Measurements from ENCODE around the gene MMP21.

MMP21 gene

GRCh38 chr10:125773687-125774543, 1.7 kb downstream of the MMP21 start:
- no peaks in the 10 kb centered on the region for H3K9me3 ChIP-seq (ENCODE audit: control extremely low read depth in 1 of 5, control insufficient read depth in 4 of 5, insufficient read depth in 2 of 5, low read depth in 1 of 5, low read length in 4 of 5)
- no peak overlapping the region for H3K27ac ChIP-seq (ENCODE audit: insufficient read depth in 1 of 2, low read depth in 1 of 2, low read length in 2 of 2, poor library complexity in 1 of 2, severe bottlenecking in 2 of 2)
- no peaks in the 10 kb centered on the region for H3K4me1 ChIP-seq (ENCODE audit: control extremely low read depth in 1 of 4, control insufficient read depth in 4 of 4, insufficient read depth in 4 of 4, low read length in 3 of 4)
- peaks cover 0 to 29% (median 0%) of the 10 kb centered on the region in 5 experiments for H3K27me3 ChIP-seq (replicated peaks in 2 of 5; ENCODE audit: control insufficient read depth in 4 of 5, insufficient read depth in 5 of 5, low read length in 4 of 5)
- no peak for DNase-seq
- no peak overlapping the region for H3K4me3 ChIP-seq (ENCODE audit: control insufficient read depth in 1 of 7, extremely low read depth in 1 of 7, insufficient read depth in 4 of 7, low read depth in 2 of 7, low read length in 6 of 7)
- ChIA-PET CTCF (no interaction called here), POLR2A (no interaction called here)
- 56% methylated on average over 59 of the region's 75 CpGs for WGBS (ENCODE audit: insufficient coverage)
- H3K36me3 ChIP-seq (ENCODE audit: control insufficient read depth in 4 of 4, insufficient read depth in 4 of 4, low read length in 3 of 4), result peaks cover 0 to 6% (median 0%) of the 10 kb centered on the region in 4 experiments

GRCh38 chr10:125772864-125773180, 2.8 kb downstream of the MMP21 start:
- no peaks in the 10 kb centered on the region for H3K4me1 ChIP-seq (ENCODE audit: control extremely low read depth in 1 of 4, control insufficient read depth in 4 of 4, insufficient read depth in 4 of 4, low read length in 3 of 4)
- peaks cover 0 to 29% (median 0%) of the 10 kb centered on the region in 5 experiments for H3K27me3 ChIP-seq (replicated peaks in 2 of 5; ENCODE audit: control insufficient read depth in 4 of 5, insufficient read depth in 5 of 5, low read length in 4 of 5)
- 99% methylated on average over 11 of the region's 11 CpGs for WGBS (ENCODE audit: insufficient coverage)
- H3K36me3 ChIP-seq (ENCODE audit: control insufficient read depth in 4 of 4, insufficient read depth in 4 of 4, low read length in 3 of 4), result peaks cover 0 to 6% (median under 1%) of the 10 kb centered on the region in 4 experiments
- H3K9me3 ChIP-seq (ENCODE audit: control extremely low read depth in 1 of 5, control insufficient read depth in 4 of 5, insufficient read depth in 2 of 5, low read depth in 1 of 5, low read length in 4 of 5), result no peaks in the 10 kb centered on the region
- ChIA-PET CTCF (interaction anchor here (1.3 kb wide), 1 partner anchor 13 kb away, joined by 4 read pairs; no protein-coding TSS in a partner anchor), POLR2A (no interaction called here)
- H3K4me3 ChIP-seq (ENCODE audit: control insufficient read depth in 1 of 7, extremely low read depth in 1 of 7, insufficient read depth in 4 of 7, low read depth in 2 of 7, low read length in 6 of 7), result no peak overlapping the region
- no peak for DNase-seq
- no peak overlapping the region for H3K27ac ChIP-seq (ENCODE audit: insufficient read depth in 1 of 2, low read depth in 1 of 2, low read length in 2 of 2, poor library complexity in 1 of 2, severe bottlenecking in 2 of 2)

- H3K4me3 ChIP-seq (ENCODE audit: control insufficient read depth in 1 of 7, extremely low read depth in 1 of 7, insufficient read depth in 4 of 7, low read depth in 2 of 7, low read length in 6 of 7), result no peak overlapping the region
- H3K9me3 ChIP-seq (ENCODE audit: control extremely low read depth in 1 of 5, control insufficient read depth in 4 of 5, insufficient read depth in 2 of 5, low read depth in 1 of 5, low read length in 4 of 5), result no peaks in the 10 kb centered on the region
- H3K36me3 ChIP-seq (ENCODE audit: control insufficient read depth in 4 of 4, insufficient read depth in 4 of 4, low read length in 3 of 4), result peaks cover 0 to 6% (median 2%) of the 10 kb centered on the region in 4 experiments
- WGBS (ENCODE audit: insufficient coverage), result 95% methylated on average over 25 of the region's 28 CpGs
- no peaks in the 10 kb centered on the region for H3K4me1 ChIP-seq (ENCODE audit: control extremely low read depth in 1 of 4, control insufficient read depth in 4 of 4, insufficient read depth in 4 of 4, low read length in 3 of 4)
- H3K27me3 ChIP-seq (replicated peaks in 2 of 5; ENCODE audit: control insufficient read depth in 4 of 5, insufficient read depth in 5 of 5, low read length in 4 of 5), result peaks cover 0 to 29% (median 0%) of the 10 kb centered on the region in 5 experiments
- ChIA-PET CTCF (interaction anchor here (1.3 kb wide), 1 partner anchor 13 kb away, joined by 4 read pairs; no protein-coding TSS in a partner anchor), POLR2A (no interaction called here)
- no peak for DNase-seq
- no peak overlapping the region for H3K27ac ChIP-seq (ENCODE audit: insufficient read depth in 1 of 2, low read depth in 1 of 2, low read length in 2 of 2, poor library complexity in 1 of 2, severe bottlenecking in 2 of 2)
Measured at GRCh38 chr10:125772112-125772863, 3.3 kb downstream of the MMP21 start.

- ChIA-PET CTCF (interaction anchor here (1.1 kb wide), 1 partner anchor 25 kb away, joined by 3 read pairs; no protein-coding TSS in a partner anchor), POLR2A (no interaction called here)
- Histone ChIP-seq H3K4me1 (ENCODE audit: control extremely low read depth in 1 of 4, control insufficient read depth in 4 of 4, insufficient read depth in 4 of 4, low read length in 3 of 4) (no peaks in the 10 kb centered on the region), H3K27ac (ENCODE audit: insufficient read depth in 1 of 2, low read depth in 1 of 2, low read length in 2 of 2, poor library complexity in 1 of 2, severe bottlenecking in 2 of 2) (no peak overlapping the region), H3K36me3 (ENCODE audit: control insufficient read depth in 4 of 4, insufficient read depth in 4 of 4, low read length in 3 of 4) (peaks cover 3 to 12% (median 3%) of the 10 kb centered on the region in 4 experiments), H3K27me3 (replicated peaks in 2 of 5; ENCODE audit: control insufficient read depth in 4 of 5, insufficient read depth in 5 of 5, low read length in 4 of 5) (peaks cover 0 to 29% (median 0%) of the 10 kb centered on the region in 5 experiments), H3K9me3 (ENCODE audit: control extremely low read depth in 1 of 5, control insufficient read depth in 4 of 5, insufficient read depth in 2 of 5, low read depth in 1 of 5, low read length in 4 of 5) (no peaks in the 10 kb centered on the region), H3K4me3 (ENCODE audit: control insufficient read depth in 1 of 7, extremely low read depth in 1 of 7, insufficient read depth in 4 of 7, low read depth in 2 of 7, low read length in 6 of 7) (no peak overlapping the region)
- no peak for DNase-seq
- 100% methylated on average over 2 of the region's 5 CpGs for WGBS (ENCODE audit: insufficient coverage)
Measured at GRCh38 chr10:125770844-125771243, 4.8 kb downstream of the MMP21 start.

GRCh38 chr10:125769175-125769574, 6.4 kb downstream of the MMP21 start:
- H3K4me1 ChIP-seq (ENCODE audit: control extremely low read depth in 1 of 4, control insufficient read depth in 4 of 4, insufficient read depth in 4 of 4, low read length in 3 of 4), result no peaks in the 10 kb centered on the region
- H3K27me3 ChIP-seq (replicated peaks in 2 of 5; ENCODE audit: control insufficient read depth in 4 of 5, insufficient read depth in 5 of 5, low read length in 4 of 5), result peaks cover 0 to 13% (median 0%) of the 10 kb centered on the region in 5 experiments
- no peak overlapping the region for H3K27ac ChIP-seq (ENCODE audit: insufficient read depth in 1 of 2, low read depth in 1 of 2, low read length in 2 of 2, poor library complexity in 1 of 2, severe bottlenecking in 2 of 2)
- H3K9me3 ChIP-seq (ENCODE audit: control extremely low read depth in 1 of 5, control insufficient read depth in 4 of 5, insufficient read depth in 2 of 5, low read depth in 1 of 5, low read length in 4 of 5), result no peaks in the 10 kb centered on the region
- H3K36me3 ChIP-seq (ENCODE audit: control insufficient read depth in 4 of 4, insufficient read depth in 4 of 4, low read length in 3 of 4), result peaks cover 4 to 29% (median 13%) of the 10 kb centered on the region in 4 experiments
- DNase-seq, result no peak
- WGBS (ENCODE audit: insufficient coverage), result 97% methylated on average over 12 of the region's 12 CpGs
- no peak overlapping the region for H3K4me3 ChIP-seq (ENCODE audit: control insufficient read depth in 1 of 7, extremely low read depth in 1 of 7, insufficient read depth in 4 of 7, low read depth in 2 of 7, low read length in 6 of 7)
- ChIA-PET POLR2A (no interaction called here), CTCF (no interaction called here)

GRCh38 chr10:125768219-125768855, 7.3 kb downstream of the MMP21 start:
- Histone ChIP-seq H3K9me3 (ENCODE audit: control extremely low read depth in 1 of 5, control insufficient read depth in 4 of 5, insufficient read depth in 2 of 5, low read depth in 1 of 5, low read length in 4 of 5) (no peaks in the 10 kb centered on the region), H3K4me1 (ENCODE audit: control extremely low read depth in 1 of 4, control insufficient read depth in 4 of 4, insufficient read depth in 4 of 4, low read length in 3 of 4) (no peaks in the 10 kb centered on the region), H3K36me3 (ENCODE audit: control insufficient read depth in 4 of 4, insufficient read depth in 4 of 4, low read length in 3 of 4) (peaks cover 4 to 37% (median 21%) of the 10 kb centered on the region in 4 experiments), H3K4me3 (ENCODE audit: control insufficient read depth in 1 of 7, extremely low read depth in 1 of 7, insufficient read depth in 4 of 7, low read depth in 2 of 7, low read length in 6 of 7) (no peak overlapping the region), H3K27ac (ENCODE audit: insufficient read depth in 1 of 2, low read depth in 1 of 2, low read length in 2 of 2, poor library complexity in 1 of 2, severe bottlenecking in 2 of 2) (no peak overlapping the region), H3K27me3 (replicated peaks in 2 of 5; ENCODE audit: control insufficient read depth in 4 of 5, insufficient read depth in 5 of 5, low read length in 4 of 5) (peaks cover 0 to 6% (median 0%) of the 10 kb centered on the region in 5 experiments)
- CTCF ChIA-PET, result no interaction called here
- POLR2A ChIA-PET, result no interaction called here
- WGBS (ENCODE audit: insufficient coverage), result 94% methylated on average over 3 of the region's 4 CpGs
- no peak for DNase-seq
